HUES64 (cell line): Measurements from ENCODE around the gene TSN.
"Not testable (repeated sequence)": the region's sequence is repeated elsewhere in the genome, so short reads cannot be mapped to it uniquely, and the experiment has no call there.

ENCODE experiments used
- H3K27ac ChIP-seq: 2 replicates; pipeline ENCODE4 v1.7.0; 2013; ENCODE audit warnings: low read depth, low read length, inconsistent platforms
- H3K27me3 ChIP-seq: 2 replicates; pipeline ENCODE4 v1.6.1; 2013; ENCODE audit warnings: mild to moderate bottlenecking, low read length; ENCODE audit not compliant: insufficient read depth
- H3K36me3 ChIP-seq: 2 replicates; pipeline ENCODE4 v1.6.1; 2013; ENCODE audit warnings: mild to moderate bottlenecking, low read length; ENCODE audit not compliant: insufficient read depth
- H3K4me1 ChIP-seq: 2 replicates; pipeline ENCODE4 v1.6.1; 2013; ENCODE audit warnings: mild to moderate bottlenecking, low read length, moderate library complexity; ENCODE audit not compliant: insufficient read depth
- H3K4me3 ChIP-seq: 2 replicates; pipeline ENCODE4 v1.5.1; 2013; ENCODE audit warnings: mild to moderate bottlenecking, low read length, moderate library complexity
- H3K9ac ChIP-seq: 2 replicates; pipeline ENCODE4 v1.6.1; 2013; ENCODE audit warnings: mild to moderate bottlenecking, low read depth, low read length
- H3K9me3 ChIP-seq: 2 replicates; pipeline ENCODE4 v1.6.1; 2013; ENCODE audit warnings: low read depth, low read length; ENCODE audit not compliant: insufficient read depth
- WGBS: fragments of 150-250, 120-280 bp; methylation state at CpG from one replicate; pipeline ENCODE4 v1.1.7; 2013; ENCODE audit warnings: missing lambda C conversion rate; 5-methylcytosine and 5-hydroxymethylcytosine counted together

Gene TSN

DNA sequence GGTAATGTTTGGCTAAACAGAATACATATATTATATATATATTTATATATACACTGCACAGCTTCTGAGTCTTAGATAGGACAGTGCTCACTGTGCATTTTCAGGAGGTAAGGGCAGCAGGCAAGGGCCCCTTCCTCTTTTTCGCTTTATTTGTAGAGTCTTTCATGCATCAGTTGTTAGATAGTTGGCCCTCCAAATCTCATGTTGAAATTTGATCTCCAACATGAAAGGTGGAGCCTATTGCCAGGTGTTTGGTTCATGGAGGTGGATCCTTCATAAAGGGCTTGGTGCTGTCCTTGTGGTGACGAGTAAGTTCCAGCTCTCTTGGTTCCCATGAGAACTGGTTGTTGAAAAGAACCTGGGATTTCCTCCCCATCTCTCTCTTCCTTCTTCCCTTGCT, 48.1 kb downstream of the TSN start:
- H3K27ac ChIP-seq = peak overlapping the region; percentile 85; the same call in 1 of the 2 replicates
- H3K36me3 ChIP-seq = no peaks in the 10 kb centered on the region
- H3K4me3 ChIP-seq = no peak overlapping the region
- H3K27me3 ChIP-seq = no peaks in the 10 kb centered on the region
- H3K4me1 ChIP-seq = peaks cover 32% of the 10 kb centered on the region
- H3K9ac ChIP-seq = peak overlapping the region; percentile 16; the same call in 1 of the 2 replicates
- H3K9me3 ChIP-seq = no peaks in the 10 kb centered on the region
- WGBS = 73% methylated on average over 2 of the region's 2 CpGs

DNA sequence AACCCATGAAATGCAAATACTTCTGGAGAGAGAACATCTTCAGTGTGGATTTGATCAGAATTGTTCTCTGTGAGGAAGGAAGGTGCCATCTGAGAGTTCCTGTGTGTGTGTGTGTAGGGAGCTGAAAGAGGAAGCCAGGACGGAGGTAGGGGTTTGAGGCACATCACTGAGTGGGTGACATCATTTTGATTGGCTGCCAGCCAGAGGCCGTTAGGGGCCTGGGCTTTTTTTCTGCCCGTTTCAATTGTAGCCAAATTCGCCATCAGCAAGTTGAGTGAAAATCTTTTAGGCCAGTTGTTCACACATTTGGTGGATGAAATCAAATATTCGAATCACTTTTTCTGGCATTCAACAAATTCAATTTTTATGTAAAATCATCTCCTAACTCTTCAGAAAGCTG, 48.9 kb downstream of the TSN start:
- 18% methylated on average over 5 of the region's 5 CpGs for WGBS

DNA sequence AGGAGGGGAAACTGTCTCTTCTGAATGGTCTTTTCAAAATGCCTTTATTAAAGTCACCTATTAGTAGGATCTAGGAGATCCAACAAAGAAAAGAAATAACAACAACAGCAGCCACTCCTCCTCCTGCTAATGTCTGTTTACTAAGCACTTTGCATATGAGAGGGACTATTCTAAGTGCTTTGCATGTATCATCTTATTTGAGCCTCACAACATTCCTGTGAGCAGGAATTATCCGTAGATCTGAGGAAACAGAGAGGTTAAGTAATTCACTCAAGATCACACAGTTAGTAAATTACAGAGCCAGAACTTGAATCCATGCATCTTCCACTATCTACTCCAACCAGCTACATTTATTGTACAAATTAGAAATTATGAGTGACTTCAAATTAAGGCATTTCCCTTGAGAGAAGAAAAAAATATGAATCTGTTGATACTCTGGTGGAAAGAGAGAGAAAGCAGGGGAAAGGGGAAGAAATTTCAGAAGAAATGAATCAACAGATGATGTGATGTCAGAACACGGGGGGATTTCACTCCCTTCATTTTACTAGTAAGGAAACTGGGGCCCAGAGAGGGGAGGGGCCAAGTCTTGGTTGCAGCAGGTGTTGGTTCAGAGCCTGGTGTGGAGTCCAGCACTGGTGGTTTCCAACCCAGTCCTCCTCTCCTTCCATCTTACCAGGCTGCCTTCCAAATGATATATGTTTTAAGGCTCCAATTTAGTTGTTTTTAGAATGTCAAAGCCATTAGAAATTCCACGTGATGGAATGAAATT, 49.7 kb downstream of the TSN start:
- Histone ChIP-seq H3K4me1 (peaks cover 32% of the 10 kb centered on the region), H3K9ac (peak overlapping the region; percentile 35)
- WGBS = 36% methylated on average over 3 of the region's 3 CpGs

More for the DNA sequence above, 48.9 kb downstream of the TSN start:
- peaks cover 32% of the 10 kb centered on the region for H3K4me1 ChIP-seq
- no peaks in the 10 kb centered on the region for H3K36me3 ChIP-seq
- H3K27me3 ChIP-seq = no peaks in the 10 kb centered on the region
- H3K9ac ChIP-seq = peak overlapping the region; percentile 35
- peak overlapping the region; percentile 85 for H3K27ac ChIP-seq
- no peak overlapping the region for H3K4me3 ChIP-seq
- no peaks in the 10 kb centered on the region for H3K9me3 ChIP-seq

DNA sequence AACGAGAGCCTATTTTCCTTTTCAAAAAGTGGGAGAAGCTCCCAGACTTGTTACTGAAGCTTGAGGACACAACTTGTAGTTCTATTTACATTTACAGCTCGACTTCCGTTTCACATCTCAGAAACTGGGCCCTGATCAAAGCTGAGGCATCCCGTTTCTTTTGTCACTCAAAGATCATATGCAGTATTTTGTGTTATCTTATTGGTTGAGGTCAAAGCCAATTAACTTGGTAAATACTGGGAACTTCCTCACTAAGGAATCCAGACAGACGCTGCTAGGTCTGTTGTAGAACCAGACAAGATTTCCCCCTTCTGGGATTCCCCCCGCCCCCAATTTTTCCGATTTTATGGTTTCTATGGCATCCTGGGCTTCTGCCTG, 50.3 kb downstream of the TSN start:
- Histone ChIP-seq H3K9ac (no peak overlapping the region), H3K9me3 (no peaks in the 10 kb centered on the region), H3K36me3 (no peaks in the 10 kb centered on the region), H3K4me3 (no peak overlapping the region), H3K27ac (no peak overlapping the region), H3K4me1 (peaks cover 32% of the 10 kb centered on the region), H3K27me3 (no peaks in the 10 kb centered on the region)
- WGBS = 69% methylated on average over 7 of the region's 7 CpGs

More for the DNA sequence above, 49.7 kb downstream of the TSN start:
- Histone ChIP-seq H3K27ac (peak overlapping the region; percentile 85), H3K36me3 (no peaks in the 10 kb centered on the region), H3K27me3 (no peaks in the 10 kb centered on the region), H3K9me3 (no peaks in the 10 kb centered on the region), H3K4me3 (0 out of 2 replicates have a peak overlapping the region, but pooled peaks have one; percentile 1)

DNA sequence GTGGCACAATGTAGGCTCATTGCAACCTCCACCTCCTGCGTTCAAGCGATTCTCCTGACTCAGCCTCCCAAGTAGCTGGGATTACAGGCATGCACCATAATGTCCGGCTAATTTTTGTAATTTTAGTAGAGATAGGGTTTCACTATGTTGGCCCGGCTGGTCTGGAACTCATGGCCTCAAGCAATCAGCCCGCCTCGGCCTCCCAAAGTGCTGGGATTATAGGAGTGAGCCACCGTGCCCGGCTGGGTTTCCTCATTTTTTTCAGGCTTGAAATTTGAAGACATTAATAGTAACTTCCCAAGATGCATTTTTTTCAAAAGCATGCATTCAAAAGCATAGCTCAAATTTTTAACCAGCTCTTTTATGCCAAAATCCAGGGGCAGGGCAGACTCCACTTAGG, 52.3 kb downstream of the TSN start:
- H3K9me3 ChIP-seq, H3K9ac ChIP-seq, H3K27me3 ChIP-seq, H3K36me3 ChIP-seq, H3K27ac ChIP-seq, H3K4me3 ChIP-seq: not testable (repeated sequence)
- H3K4me1 ChIP-seq = peaks cover 36% of the 10 kb centered on the region
- WGBS = 93% methylated on average over 8 of the region's 8 CpGs

DNA sequence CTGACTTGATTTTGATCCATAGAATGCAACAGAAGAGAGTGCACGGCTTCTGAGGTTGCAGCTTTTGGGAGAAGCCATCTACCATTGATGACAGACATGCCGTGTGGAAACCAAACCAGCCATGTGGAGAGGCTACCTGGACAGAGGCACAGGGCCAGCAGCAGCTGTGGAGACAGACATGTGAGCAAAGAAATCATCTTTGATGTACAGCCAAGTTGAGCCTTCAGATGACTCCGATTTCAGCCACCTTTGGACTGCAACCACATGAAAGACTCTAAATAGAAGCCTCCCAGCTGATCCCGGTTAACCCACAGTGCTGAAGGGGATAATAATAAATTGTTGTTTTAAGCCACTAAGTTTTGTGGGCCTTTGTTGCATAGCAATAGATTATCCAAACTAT, 54.2 kb downstream of the TSN start:
- Histone ChIP-seq H3K9me3 (no peaks in the 10 kb centered on the region), H3K4me3 (no peak overlapping the region), H3K36me3 (no peaks in the 10 kb centered on the region), H3K27ac (no peak overlapping the region), H3K27me3 (no peaks in the 10 kb centered on the region), H3K9ac (no peak overlapping the region), H3K4me1 (peaks cover 22% of the 10 kb centered on the region)
- 71% methylated on average over 4 of the region's 4 CpGs for WGBS

DNA sequence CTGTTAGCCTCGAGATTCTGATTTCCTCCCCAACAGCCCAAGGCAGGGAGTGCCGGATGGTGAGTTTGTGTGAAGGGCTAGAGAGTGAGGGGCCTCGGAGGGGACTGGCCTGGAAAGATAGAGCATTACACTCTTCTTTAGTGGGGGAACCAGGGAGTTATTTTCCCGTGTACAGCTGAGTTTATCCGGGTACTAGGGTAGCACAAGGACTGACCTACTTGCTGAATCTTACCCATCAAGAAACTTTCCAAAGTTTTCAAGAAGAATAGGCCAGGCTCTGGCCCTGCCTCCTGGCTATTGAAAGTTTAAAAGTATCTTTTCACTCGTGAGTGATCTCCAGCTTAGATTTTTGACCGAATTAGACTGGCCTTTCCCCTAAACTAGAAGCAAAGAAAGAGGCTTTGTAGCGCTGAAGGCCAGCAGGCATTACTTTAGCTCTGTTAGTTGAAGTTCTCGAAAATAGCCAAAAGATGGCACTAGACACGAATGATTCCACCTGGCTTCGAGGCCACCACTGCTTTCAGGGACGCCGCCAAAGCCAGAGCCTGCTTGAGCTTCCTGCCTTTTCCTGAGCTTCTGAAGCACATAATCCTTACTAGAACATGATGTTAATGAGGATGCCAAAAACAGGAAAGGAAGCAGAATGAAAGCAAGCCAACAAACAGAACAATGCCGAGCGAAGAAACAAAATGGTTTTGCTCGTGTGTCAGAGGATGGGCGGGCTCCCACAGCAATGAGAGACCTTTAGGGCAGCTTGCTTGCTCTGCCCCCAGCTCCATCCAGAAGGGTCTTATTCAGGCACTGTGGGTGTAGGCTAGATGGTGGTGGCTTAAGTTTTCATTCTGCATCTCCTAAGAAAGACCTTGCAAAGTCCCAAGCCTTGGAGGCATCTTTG, 55.8 kb downstream of the TSN start:
- 0 out of 2 replicates have a peak, but pooled peaks cover 8% of the 10 kb centered on the region for H3K4me1 ChIP-seq
- 43% methylated on average over 17 of the region's 17 CpGs for WGBS

DNA sequence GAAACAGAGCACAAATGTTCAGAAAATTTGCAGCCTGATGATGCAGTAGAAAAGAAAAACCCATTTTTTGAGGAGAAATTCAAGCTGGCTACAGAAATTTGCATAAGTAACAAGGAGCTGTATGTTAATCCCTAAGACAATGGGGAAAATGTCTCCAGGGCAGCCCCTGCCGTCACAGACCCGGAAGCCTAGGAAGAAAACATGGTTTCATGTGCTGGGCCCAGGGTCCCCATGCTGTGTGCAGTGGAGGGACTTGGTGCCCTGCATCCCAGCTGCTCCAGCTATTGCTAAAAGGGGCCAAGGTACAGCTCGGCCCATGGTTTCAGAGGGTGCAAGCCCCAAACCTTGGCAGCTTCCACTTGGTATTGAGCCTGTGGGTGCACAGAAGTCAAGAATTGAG, 57.6 kb downstream of the TSN start:
- not testable (repeated sequence) for H3K4me3 ChIP-seq, H3K36me3 ChIP-seq, H3K9me3 ChIP-seq, H3K27ac ChIP-seq, H3K27me3 ChIP-seq, H3K4me1 ChIP-seq, H3K9ac ChIP-seq
- WGBS = 31% methylated on average over 3 of the region's 3 CpGs

More for the DNA sequence above, 55.8 kb downstream of the TSN start:
- Histone ChIP-seq H3K27ac (no peak overlapping the region), H3K9me3 (no peaks in the 10 kb centered on the region), H3K4me3 (no peak overlapping the region), H3K36me3 (no peaks in the 10 kb centered on the region), H3K9ac (peak overlapping the region; percentile 29; the same call in 1 of the 2 replicates), H3K27me3 (no peaks in the 10 kb centered on the region)

DNA sequence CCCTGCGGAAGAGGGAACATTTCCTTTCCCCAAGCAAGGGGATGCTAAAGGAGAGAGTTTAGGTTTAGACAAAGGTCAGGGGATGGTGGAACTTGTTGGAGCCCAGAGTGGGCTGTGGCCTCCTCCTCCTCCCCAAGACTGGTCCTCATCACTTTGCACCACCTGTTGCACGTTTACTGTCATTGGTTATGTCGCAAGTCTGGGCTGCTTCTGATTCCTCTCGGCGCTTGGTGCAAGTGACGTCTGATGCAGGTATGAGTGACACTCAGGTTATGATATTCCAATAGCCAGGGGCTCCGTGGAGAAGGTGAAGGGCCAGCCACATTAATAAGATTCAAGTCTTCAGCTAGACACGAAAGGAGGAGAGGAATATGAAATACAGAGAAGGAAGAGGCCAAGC, 59.8 kb downstream of the TSN start:
- no peak overlapping the region for H3K9ac ChIP-seq
- H3K27ac ChIP-seq = no peak overlapping the region
- no peaks in the 10 kb centered on the region for H3K36me3 ChIP-seq
- 93% methylated on average over 8 of the region's 8 CpGs for WGBS
- no peaks in the 10 kb centered on the region for H3K9me3 ChIP-seq
- 0 out of 2 replicates have a peak, but pooled peaks cover 8% of the 10 kb centered on the region for H3K4me1 ChIP-seq
- H3K27me3 ChIP-seq = no peaks in the 10 kb centered on the region
- no peak overlapping the region for H3K4me3 ChIP-seq

DNA sequence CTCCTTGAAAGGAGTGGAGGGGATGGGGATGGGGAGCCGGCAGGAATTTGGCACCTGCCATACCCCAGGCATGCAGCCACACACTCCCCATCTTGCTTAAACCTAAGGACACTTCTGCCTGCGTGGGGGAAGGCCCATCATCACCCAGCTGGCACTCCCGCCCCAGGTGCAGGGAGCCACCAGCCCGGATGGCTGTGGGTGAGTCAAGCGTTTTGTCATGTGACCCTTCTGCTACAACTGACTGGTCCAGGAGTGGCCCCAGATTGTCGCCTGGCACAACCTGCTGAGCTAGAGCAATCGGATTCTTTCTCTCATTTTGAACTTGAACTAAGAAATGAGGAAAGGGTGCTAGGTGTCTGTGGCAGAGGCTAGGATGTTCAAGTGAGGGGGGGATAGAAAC, 61.3 kb downstream of the TSN start:
- no peak overlapping the region for H3K9ac ChIP-seq
- no peaks in the 10 kb centered on the region for H3K36me3 ChIP-seq
- no peaks in the 10 kb centered on the region for H3K27me3 ChIP-seq
- 0 out of 2 replicates have a peak, but pooled peaks cover 3% of the 10 kb centered on the region for H3K9me3 ChIP-seq
- WGBS = 93% methylated on average over 7 of the region's 7 CpGs
- no peak overlapping the region for H3K4me3 ChIP-seq
- no peak overlapping the region for H3K27ac ChIP-seq
- 0 out of 2 replicates have a peak, but pooled peaks cover 4% of the 10 kb centered on the region for H3K4me1 ChIP-seq

DNA sequence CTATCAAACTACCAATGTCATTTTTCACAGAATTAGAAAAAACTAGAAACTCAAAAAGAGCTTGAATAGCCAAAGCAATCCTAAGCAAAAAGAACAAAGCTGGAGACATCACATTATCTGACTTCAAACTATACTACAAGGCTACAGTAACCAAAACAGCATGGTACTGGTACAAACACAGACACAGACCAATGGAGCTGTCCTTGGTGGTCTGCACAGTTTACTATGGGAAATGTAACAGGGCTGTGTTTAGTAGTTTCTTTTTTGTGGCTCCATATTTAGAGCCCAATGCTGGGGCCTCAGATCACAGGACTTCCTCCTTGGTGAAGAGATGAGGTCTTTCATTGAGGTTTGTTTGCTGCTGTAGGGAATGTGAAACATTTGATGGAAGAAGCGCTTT, 61.9 kb downstream of the TSN start:
- not testable (repeated sequence) for H3K27me3 ChIP-seq, H3K9me3 ChIP-seq, H3K4me3 ChIP-seq, H3K4me1 ChIP-seq, H3K9ac ChIP-seq, H3K27ac ChIP-seq, H3K36me3 ChIP-seq
- 92% methylated on average over 1 of the region's 1 CpG for WGBS
